Hepatocyte (in vitro differentiated cells): ENCODE measurements around the gene GRIK4. TPM values are rescaled to one million over a fixed set of nuclear protein-coding genes. Genes with fewer than 3 reads are reported as not detected.

Experiments used
- DNase-seq: peaks from one replicate; pipeline ENCODE4 v3.0.0-alpha.2; 2016; ENCODE audit warnings: low spot score
- H2AFZ ChIP-seq: fragments of 200-600 bp; sonication (generic); 2 replicates; pipeline ENCODE4 v1.6.0; 2016; ENCODE audit warnings: antibody characterized with exemption, mild to moderate bottlenecking
- H3K27ac ChIP-seq: fragments of 200-600 bp; sonication (generic); 2 replicates; pipeline ENCODE4 v1.5.1; 2016; ENCODE audit warnings: mild to moderate bottlenecking
- H3K27me3 ChIP-seq: fragments of 200-600 bp; sonication (generic); 2 replicates; pipeline ENCODE4 v1.6.1; 2016
- H3K36me3 ChIP-seq: fragments of 200-600 bp; sonication (generic); replicated peaks from 2 replicates; pipeline ENCODE4 v1.5.1; 2016; ENCODE audit warnings: low read depth; ENCODE audit not compliant: insufficient read depth
- H3K4me1 ChIP-seq: fragments of 200-600 bp; sonication (generic); 2 replicates; pipeline ENCODE4 v1.5.1; 2016; ENCODE audit warnings: mild to moderate bottlenecking, moderate library complexity; ENCODE audit not compliant: insufficient read depth
- H3K4me2 ChIP-seq: fragments of 200-600 bp; sonication (generic); 2 replicates; pipeline ENCODE4 v1.6.0; 2016
- H3K4me3 ChIP-seq: fragments of 200-600 bp; sonication (generic); 2 replicates; pipeline ENCODE4 v1.5.1; 2016; ENCODE audit warnings: mild to moderate bottlenecking
- H3K79me2 ChIP-seq: fragments of 200-600 bp; sonication (generic); 2 replicates; pipeline ENCODE4 v1.6.0; 2017; ENCODE audit warnings: mild to moderate bottlenecking
- H3K9me2 ChIP-seq: fragments of 200-600 bp; sonication (generic); replicated peaks from 2 replicates; pipeline ENCODE4 v1.6.0; 2017; ENCODE audit warnings: mild to moderate bottlenecking; ENCODE audit not compliant: insufficient read depth
- H3K9me3 ChIP-seq: fragments of 200-600 bp; sonication (generic); 2 replicates; pipeline ENCODE4 v1.5.1; 2016; ENCODE audit warnings: low read depth, mild to moderate bottlenecking
- H4K20me1 ChIP-seq: fragments of 200-600 bp; sonication (generic); 2 replicates; pipeline ENCODE4 v1.6.0; 2016; ENCODE audit warnings: mild to moderate bottlenecking; ENCODE audit not compliant: insufficient read depth, poor library complexity, severe bottlenecking
- EZH2 ChIP-seq: fragments of 200-600 bp; sonication (generic); IDR thresholded peaks from 2 replicates; pipeline ENCODE4 v1.6.1; 2016; ENCODE audit warnings: antibody characterized with exemption, mild to moderate bottlenecking, borderline replicate concordance
- EZH2phosphoT487 ChIP-seq: fragments of 200-600 bp; sonication (generic); IDR thresholded peaks from one replicate; pipeline ENCODE4 v1.6.1; 2018; ENCODE audit warnings: antibody characterized with exemption, mild to moderate bottlenecking, low read depth, moderate library complexity; ENCODE audit not compliant: unreplicated experiment, severe bottlenecking
- WGBS: methylation state at CpG from one replicate; pipeline ENCODE4 v1.1.6; 2016; ENCODE audit warnings: low lambda C conversion rate; ENCODE audit errors: missing lambda C conversion rate; 5-methylcytosine and 5-hydroxymethylcytosine counted together
- polyA plus RNA-seq: library from polyadenylated mRNA; unstranded; fragments of >200 nt; fragmentation: Nextera tagmentation; extraction: Ambion mirVana; gene quantifications from 2 replicates; pipeline ENCODE4 v1.2.1, GENCODE V29; 2016
- total RNA-seq: library from RNA; depleted of rRNA; stranded (reverse); fragments of >200 nt; gene quantifications from 2 replicates; pipeline ENCODE4 v1.2.3, GENCODE V29; 2014
- TF ChIP-seq, protein P1 (sequence below): fragments of 200-600 bp; sonication (generic); IDR thresholded peaks from 2 replicates; pipeline ENCODE4 v1.5.1; 2016; ENCODE audit warnings: antibody characterized with exemption, mild to moderate bottlenecking; ENCODE audit not compliant: poor library complexity

The GRIK4 gene
- total and polyA plus RNA-seq, 2 experiments from 2014 or later, result 1.5 to 2.3 TPM

DNA sequence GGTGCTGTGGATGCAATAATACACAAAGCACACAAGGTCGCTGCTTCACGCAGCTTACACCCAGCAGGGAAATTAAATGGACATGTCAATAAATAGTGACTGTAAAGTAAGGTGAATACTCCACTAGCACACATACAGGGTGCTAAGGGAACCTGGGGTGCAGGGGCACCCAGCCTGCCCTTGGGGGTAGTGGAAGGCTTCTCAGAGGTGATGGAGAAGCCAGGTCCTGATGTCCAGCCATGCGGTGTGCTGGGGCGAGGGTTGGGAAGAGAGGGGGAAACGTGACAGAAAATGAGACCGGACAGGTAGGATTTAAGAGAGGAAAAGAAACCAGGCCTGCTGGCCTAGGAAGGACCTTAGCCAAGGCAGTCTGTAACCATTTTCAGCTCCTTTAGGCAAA, 200.5 kb downstream of the GRIK4 start:
- DNase-seq, result no peak
- H3K4me1 ChIP-seq, result peaks cover 9% of the 10 kb centered on the region
- no peaks in the 10 kb centered on the region for H3K9me3 ChIP-seq
- WGBS, result 98% methylated on average over 6 of the region's 6 CpGs
- no peak overlapping the region for H3K4me3 ChIP-seq
- H3K4me2 ChIP-seq, result no peak overlapping the region
- H3K9me2 ChIP-seq, result no peaks in the 10 kb centered on the region
- H2AFZ ChIP-seq, result no peak overlapping the region
- no peaks in the 10 kb centered on the region for H3K27me3 ChIP-seq
- no peaks in the 10 kb centered on the region for H3K79me2 ChIP-seq
- H3K36me3 ChIP-seq, result no peaks in the 10 kb centered on the region
- TF ChIP-seq EZH2 (no peak), EZH2phosphoT487 (no peak)
- TF ChIP-seq, protein P1, sequence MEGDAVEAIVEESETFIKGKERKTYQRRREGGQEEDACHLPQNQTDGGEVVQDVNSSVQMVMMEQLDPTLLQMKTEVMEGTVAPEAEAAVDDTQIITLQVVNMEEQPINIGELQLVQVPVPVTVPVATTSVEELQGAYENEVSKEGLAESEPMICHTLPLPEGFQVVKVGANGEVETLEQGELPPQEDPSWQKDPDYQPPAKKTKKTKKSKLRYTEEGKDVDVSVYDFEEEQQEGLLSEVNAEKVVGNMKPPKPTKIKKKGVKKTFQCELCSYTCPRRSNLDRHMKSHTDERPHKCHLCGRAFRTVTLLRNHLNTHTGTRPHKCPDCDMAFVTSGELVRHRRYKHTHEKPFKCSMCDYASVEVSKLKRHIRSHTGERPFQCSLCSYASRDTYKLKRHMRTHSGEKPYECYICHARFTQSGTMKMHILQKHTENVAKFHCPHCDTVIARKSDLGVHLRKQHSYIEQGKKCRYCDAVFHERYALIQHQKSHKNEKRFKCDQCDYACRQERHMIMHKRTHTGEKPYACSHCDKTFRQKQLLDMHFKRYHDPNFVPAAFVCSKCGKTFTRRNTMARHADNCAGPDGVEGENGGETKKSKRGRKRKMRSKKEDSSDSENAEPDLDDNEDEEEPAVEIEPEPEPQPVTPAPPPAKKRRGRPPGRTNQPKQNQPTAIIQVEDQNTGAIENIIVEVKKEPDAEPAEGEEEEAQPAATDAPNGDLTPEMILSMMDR, result no peak
- no peaks in the 10 kb centered on the region for H4K20me1 ChIP-seq
- H3K27ac ChIP-seq, result no peak overlapping the region

DNA sequence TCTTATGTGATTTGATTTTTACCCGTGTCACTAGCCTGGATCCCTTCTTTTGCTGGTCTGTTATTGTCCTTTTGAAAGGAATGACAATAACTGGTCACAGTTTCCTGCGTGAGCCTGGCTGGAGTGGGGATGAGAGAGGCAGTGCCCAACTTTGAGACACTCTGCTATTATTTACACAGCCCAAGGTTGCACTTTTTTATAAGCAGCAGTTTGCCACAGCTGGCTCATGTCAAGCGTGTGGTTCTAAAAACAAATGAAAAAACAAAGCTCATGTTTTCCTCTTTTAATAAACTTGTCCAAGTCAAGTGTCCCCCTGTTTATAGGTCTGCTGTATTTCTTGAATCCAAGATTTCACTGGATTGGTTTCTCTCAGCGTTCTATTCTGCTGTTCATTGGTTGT, 201.3 kb downstream of the GRIK4 start:
- Histone ChIP-seq H3K9me3 (no peaks in the 10 kb centered on the region), H3K27me3 (no peaks in the 10 kb centered on the region), H3K4me3 (no peak overlapping the region), H3K9me2 (no peaks in the 10 kb centered on the region), H2AFZ (no peak overlapping the region), H3K79me2 (no peaks in the 10 kb centered on the region), H3K4me2 (no peak overlapping the region), H4K20me1 (no peaks in the 10 kb centered on the region), H3K27ac (no peak overlapping the region), H3K36me3 (no peaks in the 10 kb centered on the region), H3K4me1 (peaks cover 9% of the 10 kb centered on the region)
- 77% methylated on average over 4 of the region's 4 CpGs for WGBS
- TF ChIP-seq, protein P1, result no peak
- TF ChIP-seq EZH2 (no peak), EZH2phosphoT487 (no peak)
- DNase-seq, result no peak

DNA sequence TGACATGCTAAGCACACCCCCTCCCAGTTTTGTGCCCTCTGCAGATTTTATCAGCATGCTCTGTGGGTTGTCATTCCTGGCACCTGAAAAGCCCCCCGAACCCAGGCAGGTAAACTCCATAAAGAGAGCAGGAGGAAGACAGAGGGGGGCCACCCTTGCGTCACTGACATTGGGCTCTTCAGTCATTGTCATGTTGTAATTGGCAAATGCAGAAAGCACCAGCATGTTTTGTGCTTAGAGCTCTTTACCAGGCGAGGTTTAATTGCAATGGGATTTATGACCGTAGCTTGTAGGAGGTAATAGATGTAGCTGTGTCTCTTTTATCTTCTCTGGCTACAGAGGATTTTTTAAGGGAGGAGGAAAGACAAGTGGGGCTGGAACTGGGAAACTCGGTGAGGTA, 201.7 kb downstream of the GRIK4 start:
- Histone ChIP-seq H3K36me3 (no peaks in the 10 kb centered on the region), H3K27me3 (no peaks in the 10 kb centered on the region), H3K79me2 (no peaks in the 10 kb centered on the region), H2AFZ (no peak overlapping the region), H3K9me2 (no peaks in the 10 kb centered on the region), H3K4me3 (no peak overlapping the region), H3K4me2 (no peak overlapping the region), H4K20me1 (no peaks in the 10 kb centered on the region), H3K27ac (no peak overlapping the region), H3K4me1 (peaks cover 9% of the 10 kb centered on the region), H3K9me3 (no peaks in the 10 kb centered on the region)
- TF ChIP-seq, protein P1, result no peak
- TF ChIP-seq EZH2 (no peak), EZH2phosphoT487 (no peak)
- DNase-seq, result no peak
- WGBS, result 54% methylated on average over 5 of the region's 5 CpGs

DNA sequence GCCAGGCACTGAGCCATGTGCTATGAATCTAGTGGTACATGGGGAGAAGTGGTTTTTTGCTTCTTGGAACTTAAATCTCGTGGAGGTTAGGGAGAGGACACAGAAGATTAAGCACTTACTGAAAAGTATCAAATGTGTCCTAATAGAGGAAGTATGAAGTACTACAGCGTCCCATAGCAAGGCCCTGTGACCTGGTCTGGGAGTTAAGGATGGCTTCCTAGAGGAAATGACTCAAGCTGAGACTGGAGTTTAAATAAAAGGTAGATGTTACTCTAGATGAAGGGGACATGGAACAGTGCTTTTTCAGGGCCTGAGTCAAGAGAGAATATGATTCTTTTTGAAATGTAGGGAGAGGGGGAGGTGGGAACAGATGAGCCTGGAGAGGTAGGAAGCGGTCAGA, 202.9 kb downstream of the GRIK4 start:
- Histone ChIP-seq H3K36me3 (no peaks in the 10 kb centered on the region), H3K9me2 (no peaks in the 10 kb centered on the region), H2AFZ (no peak overlapping the region), H3K4me3 (no peak overlapping the region), H3K9me3 (no peaks in the 10 kb centered on the region), H3K4me1 (peaks cover 9% of the 10 kb centered on the region), H3K79me2 (no peaks in the 10 kb centered on the region), H4K20me1 (no peaks in the 10 kb centered on the region), H3K4me2 (no peak overlapping the region), H3K27ac (no peak overlapping the region), H3K27me3 (no peaks in the 10 kb centered on the region)
- no peak for DNase-seq
- 88% methylated on average over 3 of the region's 3 CpGs for WGBS
- TF ChIP-seq EZH2, result no peak
- no peak for TF ChIP-seq EZH2phosphoT487
- TF ChIP-seq, protein P1, result no peak
